Measurements from ENCODE around the gene DISP3.

DNA sequence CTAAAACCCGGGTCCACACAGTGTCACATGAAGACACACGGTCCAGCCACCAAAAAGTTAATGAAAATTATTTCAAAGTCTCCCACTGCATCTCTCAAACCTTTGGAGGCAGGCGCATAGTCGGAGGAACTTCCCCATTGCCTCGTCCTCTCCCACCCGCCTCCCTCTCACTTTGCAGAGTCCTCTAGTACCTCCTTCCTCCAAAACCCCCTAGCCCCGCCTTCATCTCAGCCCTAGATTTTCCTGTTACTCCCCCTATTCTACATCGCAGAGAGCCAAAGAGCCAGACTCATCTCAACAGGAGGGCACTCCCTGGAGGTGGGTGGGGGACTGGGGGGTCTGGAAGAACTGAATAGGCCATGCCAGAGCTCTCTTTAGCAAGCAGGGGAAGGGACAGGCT is 79.3 kb downstream of the DISP3 start:
- TF ChIP-seq, protein P1, sequence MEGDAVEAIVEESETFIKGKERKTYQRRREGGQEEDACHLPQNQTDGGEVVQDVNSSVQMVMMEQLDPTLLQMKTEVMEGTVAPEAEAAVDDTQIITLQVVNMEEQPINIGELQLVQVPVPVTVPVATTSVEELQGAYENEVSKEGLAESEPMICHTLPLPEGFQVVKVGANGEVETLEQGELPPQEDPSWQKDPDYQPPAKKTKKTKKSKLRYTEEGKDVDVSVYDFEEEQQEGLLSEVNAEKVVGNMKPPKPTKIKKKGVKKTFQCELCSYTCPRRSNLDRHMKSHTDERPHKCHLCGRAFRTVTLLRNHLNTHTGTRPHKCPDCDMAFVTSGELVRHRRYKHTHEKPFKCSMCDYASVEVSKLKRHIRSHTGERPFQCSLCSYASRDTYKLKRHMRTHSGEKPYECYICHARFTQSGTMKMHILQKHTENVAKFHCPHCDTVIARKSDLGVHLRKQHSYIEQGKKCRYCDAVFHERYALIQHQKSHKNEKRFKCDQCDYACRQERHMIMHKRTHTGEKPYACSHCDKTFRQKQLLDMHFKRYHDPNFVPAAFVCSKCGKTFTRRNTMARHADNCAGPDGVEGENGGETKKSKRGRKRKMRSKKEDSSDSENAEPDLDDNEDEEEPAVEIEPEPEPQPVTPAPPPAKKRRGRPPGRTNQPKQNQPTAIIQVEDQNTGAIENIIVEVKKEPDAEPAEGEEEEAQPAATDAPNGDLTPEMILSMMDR (IDR thresholded peaks at IDR 0.05) = no peak
- no peak for TF ChIP-seq EP300 (IDR thresholded peaks at IDR 0.05)
- TF ChIP-seq POLR2A (IDR thresholded peaks at IDR 0.05) = no peak

Measured in ovary (tissue), 3 donors.